Dedifferentiated amniotic fluid mesenchymal stem cell (primary cell): ENCODE results near the gene BAD.

ENCODE experiments used
- DNase-seq: peaks from one replicate; pipeline ENCODE4 v3.0.0-alpha.2; 2016; ENCODE audit errors: extremely low spot score

BAD gene

GRCh38 chr11:64244107-64244506, 40.4 kb downstream of the BAD start:
- no peak for DNase-seq

GRCh38 chr11:64243236-64243854, 41.1 kb downstream of the BAD start:
- DNase-seq = no peak

GRCh38 chr11:64241491-64242374, 42.7 kb downstream of the BAD start:
- no peak for DNase-seq

- DNase-seq = peak; percentile 99
These were observed 43.3 kb downstream of the BAD start for GRCh38 chr11:64241241-64241490.

- peak; percentile 92 for DNase-seq
These were observed 43.8 kb downstream of the BAD start, which contains the start of gene FKBP2 for GRCh38 chr11:64240435-64241240. Gene FKBP2, plus strand, starts transcription at chr11:64241095. Its CDS starts 1,293 bp downstream, at chr11:64242388.

GRCh38 chr11:64239662-64240434, 44.6 kb downstream of the BAD start:
- DNase-seq = no peak

- no peak for DNase-seq
These were observed 45.5 kb downstream of the BAD start for GRCh38 chr11:64238999-64239398.

- DNase-seq = no peak
These were observed 46.4 kb downstream of the BAD start for GRCh38 chr11:64238076-64238475.

- no peak for DNase-seq
These were observed 46.9 kb downstream of the BAD start for GRCh38 chr11:64237484-64237951.

GRCh38 chr11:64235437-64236161, 48.9 kb downstream of the BAD start:
- no peak for DNase-seq

GRCh38 chr11:64234647-64235379, 49.7 kb downstream of the BAD start:
- DNase-seq = no peak

GRCh38 chr11:64233913-64234586, 50.4 kb downstream of the BAD start, which contains the start of gene VEGFB:
Gene VEGFB, plus strand, starts transcription at chr11:64234584. Its CDS starts 250 bp downstream, at chr11:64234834.
- no peak for DNase-seq

GRCh38 chr11:64232967-64233315, 51.5 kb downstream of the BAD start:
- DNase-seq = no peak

GRCh38 chr11:64232182-64232966, 52.1 kb downstream of the BAD start:
- no peak for DNase-seq

- DNase-seq = no peak
These were observed 52.9 kb downstream of the BAD start for GRCh38 chr11:64231546-64231945.

- no peak for DNase-seq
These were observed 53.5 kb downstream of the BAD start for GRCh38 chr11:64230985-64231365.

GRCh38 chr11:64230171-64230984, 54.1 kb downstream of the BAD start, which contains the start of gene DNAJC4:
Gene DNAJC4, plus strand, starts transcription at chr11:64230548. Its CDS starts 307 bp downstream, at chr11:64230855.
- DNase-seq = peak; percentile 63

- DNase-seq = no peak
These were observed 54.7 kb downstream of the BAD start for GRCh38 chr11:64229744-64230170.
